HG03060 (cell line): Measurements from ENCODE around the gene OXSM.

Experiments used
- ATAC-seq: cut with Tn5 transposase; IDR thresholded peaks from one replicate; pipeline ENCODE4 v1.9.1; 2021; ENCODE audit warnings: low read depth, moderate number of reproducible peaks; ENCODE audit not compliant: unreplicated experiment

OXSM gene

DNA sequence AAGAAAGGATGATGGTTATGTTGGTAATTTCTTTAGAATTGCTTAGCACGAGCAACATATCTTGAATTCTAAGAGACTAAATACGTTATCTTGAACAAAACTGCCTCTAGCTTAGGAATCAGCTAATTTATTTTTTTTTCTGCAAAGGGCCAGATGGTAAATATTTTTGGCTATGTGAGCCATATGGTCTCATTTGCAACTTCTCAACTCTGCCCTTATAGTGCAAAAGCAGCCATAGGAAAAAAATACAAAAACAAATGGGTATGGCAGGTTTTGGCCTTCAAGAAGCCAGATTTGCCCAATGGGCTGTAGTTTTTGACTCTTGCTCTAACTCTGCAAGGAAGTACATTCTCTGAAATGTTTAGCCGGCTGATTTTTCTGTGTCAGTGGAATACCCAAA, 11.9 kb downstream of the OXSM start:
- no peak for ATAC-seq

DNA sequence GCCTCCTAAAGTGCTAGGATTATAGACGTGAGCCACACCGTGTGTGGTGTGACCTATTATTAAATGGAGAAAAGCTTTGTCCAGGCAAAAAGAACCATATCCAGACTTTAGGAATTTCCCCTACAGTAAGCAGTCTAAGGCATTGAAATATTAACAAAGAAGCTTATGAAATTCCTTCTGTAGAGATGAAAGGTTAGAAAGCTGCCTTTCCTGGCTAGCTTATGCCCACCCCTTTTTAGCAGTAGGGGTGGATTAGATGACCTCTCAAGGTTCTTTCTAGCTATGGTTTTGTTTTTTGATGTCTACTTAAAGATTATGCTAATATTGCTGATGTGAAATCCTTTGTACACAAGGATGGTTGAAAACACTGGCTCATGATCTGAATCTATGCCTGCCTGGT, 13.9 kb downstream of the OXSM start:
- ATAC-seq: no peak

DNA sequence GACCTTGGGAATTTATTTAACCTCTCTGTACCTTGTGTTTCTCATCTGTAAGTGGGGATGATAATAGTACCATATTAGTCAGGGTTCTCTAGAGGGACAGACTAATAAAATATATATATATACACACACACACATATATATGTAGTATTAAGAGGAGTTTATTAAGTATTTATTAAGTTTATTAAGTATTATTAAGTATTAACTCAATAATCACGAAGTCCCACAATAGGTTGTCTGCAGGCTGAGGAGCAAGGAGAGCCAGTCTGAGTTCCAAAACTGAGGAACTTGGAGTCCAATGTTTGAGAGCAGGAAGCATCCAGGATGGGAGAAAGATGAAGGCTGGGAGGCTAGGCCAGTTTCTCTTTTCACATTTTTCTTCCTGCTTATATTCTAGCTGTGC, 14.8 kb downstream of the OXSM start:
- ATAC-seq: no peak

GRCh38 chr3:25812644-25813043, 22.8 kb downstream of the OXSM start:
- no peak for ATAC-seq

DNA sequence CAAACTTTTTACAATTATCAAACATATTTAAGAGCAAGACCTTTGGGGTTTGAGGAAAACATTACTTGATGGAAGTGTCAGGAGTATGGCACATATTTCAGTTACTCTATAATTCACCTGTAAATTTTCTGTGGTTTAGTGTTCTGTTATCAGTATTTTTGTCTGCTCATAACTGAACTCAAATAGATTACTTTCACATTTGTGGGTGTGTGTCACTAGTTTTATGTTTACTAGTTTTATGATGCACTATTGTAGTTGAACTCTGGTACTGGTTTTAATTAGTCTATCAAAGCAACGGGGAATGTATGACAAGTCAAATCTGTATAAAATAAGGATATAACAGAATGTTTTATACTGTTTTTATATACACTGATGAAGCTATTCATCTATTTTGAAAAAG, 27.2 kb downstream of the OXSM start:
- peak; percentile 43 for ATAC-seq

GRCh38 chr3:25817638-25818037, 27.7 kb downstream of the OXSM start:
- no peak for ATAC-seq

- no peak for ATAC-seq
Measured at GRCh38 chr3:25818335-25818734, 28.4 kb downstream of the OXSM start.

DNA sequence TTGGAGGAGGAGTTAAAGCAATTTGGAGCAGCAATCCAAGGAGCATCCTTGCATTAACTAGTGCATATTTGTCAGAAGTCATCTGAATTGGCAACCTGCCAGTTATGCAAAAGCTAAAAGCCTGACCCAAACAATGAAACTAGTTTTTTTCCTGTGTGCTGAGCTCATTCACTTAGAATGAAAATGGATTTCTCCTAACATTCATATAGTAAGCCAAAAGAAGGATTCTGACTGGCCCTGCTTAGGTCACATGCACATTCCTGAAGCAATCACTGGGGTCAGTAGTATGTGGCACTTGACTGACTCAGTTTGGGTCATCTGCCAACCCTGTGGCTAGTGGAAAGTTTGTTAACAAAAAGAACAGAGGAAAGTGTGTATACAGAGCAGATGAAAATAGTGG, 30.5 kb downstream of the OXSM start:
- no peak for ATAC-seq

DNA sequence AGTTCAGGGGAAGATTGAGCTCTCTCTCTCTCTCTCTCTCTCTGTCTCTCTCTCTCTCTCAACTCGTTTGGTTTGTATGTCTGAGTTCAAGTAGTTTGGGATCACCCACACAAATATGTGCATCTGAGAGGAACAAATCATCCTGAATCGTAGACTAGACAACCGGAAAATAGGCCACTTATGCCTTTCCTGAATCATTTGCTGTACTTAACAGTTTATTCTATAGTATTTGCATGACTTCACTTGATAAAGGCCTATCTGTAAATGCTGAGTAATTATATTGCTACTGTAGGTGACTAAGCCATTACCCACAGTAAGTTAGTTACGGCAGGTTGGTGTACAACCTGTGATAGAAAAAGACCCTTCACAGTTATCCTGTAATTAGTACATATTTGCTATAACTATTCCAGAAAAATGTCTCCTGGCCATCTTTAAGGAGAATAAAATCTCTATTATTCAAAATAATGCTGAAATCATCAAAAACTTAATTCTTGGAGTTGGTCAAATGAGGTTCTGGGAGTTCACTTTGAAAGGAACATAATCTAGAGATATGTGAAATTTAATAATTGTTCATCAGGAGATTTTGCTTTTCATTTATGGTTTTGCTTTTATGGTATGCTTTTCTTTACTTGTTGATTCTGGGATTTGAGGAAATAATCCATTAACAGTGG, 31.1 kb downstream of the OXSM start:
- ATAC-seq: no peak

DNA sequence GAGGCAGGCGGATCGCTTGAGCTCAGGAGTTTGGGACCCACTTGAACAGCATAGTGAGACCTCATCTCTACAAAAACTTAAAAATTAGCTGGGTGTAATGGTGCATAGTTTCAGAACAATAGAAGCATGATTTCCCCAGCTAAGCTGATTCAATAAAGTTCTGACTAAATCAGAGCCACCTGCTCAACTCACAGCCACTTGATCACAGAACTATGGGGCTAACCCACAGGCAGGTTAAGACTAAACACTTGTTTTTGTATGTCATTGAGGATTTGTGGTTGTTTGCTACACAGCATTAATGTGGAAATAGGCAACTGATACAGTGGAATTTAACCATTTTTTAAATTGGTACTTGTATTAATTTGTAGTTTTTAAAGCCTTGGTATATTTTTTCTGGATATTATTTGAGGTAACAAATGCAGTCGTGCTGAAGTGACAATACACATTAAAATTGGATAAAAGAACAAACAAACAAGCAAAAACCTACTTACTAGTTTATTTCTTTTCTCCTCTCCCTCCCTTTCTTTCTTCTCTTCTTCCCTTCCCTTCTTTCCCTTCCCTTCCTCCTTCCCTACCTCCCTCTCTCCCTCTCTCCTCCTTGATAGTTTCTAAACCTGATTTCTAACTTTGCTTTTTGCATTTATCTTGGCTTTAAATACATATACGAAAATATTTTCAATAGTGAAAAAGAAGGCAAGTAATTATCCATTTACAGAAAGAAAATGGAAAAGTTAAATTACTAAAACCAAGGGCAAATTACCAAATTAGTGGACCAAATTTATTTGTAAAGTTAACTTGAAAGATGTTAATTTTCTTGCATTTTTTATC, 32.1 kb downstream of the OXSM start:
- no peak for ATAC-seq

GRCh38 chr3:25823314-25823713, 33.4 kb downstream of the OXSM start:
- ATAC-seq: no peak

- no peak for ATAC-seq
Measured at GRCh38 chr3:25826510-25826909, 36.6 kb downstream of the OXSM start.

DNA sequence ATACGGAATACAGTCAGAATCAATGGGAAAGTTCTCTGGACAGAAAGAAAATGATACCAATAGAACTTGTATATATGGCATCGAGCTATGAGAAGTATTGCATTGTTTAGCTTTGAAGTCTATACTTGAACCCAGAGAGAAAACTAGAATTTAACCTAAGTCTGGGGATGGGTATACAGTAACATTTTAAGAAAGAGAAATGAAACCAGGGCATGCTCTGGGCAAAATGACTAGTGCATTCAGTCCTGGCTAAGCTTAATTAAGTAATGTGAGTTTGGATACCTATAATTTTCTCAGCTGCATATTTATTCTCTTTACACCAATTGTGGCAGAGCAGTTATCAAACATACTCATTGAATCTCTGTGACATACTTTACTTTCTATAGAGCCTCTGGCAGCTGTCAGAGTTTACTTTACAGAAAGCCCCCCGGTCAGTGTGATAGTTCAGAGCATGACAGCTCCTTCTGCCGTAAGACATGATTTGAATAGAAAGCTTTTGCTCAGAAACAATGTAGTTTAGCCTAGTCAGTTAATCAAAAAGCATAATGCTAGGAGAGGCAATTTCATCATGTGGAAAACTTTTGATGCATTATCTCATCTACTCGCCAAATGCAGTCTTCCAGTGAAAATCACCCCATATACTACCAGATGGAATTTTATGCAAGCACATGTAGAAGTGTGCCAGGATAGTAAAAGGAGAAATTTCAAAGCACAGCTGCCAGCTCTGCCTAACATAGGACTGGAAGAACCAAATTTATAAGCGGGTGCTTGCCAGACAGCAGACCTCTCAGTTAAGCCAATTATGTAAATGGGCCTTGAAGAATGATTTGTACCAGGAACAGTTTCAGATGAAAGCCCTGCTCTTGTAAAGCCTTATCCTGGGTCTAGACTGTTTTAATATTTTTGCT, 40.7 kb downstream of the OXSM start:
- ATAC-seq: no peak

- no peak for ATAC-seq
Measured at GRCh38 chr3:25831578-25831977, 41.7 kb downstream of the OXSM start.

DNA sequence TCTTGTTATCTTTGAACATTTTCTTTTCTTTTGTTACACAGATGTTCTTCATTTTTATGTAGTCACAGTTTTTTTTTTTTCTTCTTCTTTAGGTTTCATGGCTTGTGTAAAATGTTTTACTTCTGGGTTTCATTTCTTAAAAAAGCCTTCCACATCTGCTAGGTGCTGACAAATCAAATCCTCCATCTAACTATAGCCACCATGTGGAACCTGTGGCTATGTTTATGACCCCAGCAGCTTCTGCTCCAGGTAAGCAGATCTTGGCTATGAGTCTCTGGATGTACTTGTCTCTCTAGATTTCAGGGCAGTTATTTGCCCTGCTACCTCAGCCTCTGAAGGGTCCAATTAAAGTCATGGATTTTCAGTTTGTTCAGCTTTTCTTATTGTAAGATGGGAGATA, 44.5 kb downstream of the OXSM start:
- peak; percentile 54 for ATAC-seq

DNA sequence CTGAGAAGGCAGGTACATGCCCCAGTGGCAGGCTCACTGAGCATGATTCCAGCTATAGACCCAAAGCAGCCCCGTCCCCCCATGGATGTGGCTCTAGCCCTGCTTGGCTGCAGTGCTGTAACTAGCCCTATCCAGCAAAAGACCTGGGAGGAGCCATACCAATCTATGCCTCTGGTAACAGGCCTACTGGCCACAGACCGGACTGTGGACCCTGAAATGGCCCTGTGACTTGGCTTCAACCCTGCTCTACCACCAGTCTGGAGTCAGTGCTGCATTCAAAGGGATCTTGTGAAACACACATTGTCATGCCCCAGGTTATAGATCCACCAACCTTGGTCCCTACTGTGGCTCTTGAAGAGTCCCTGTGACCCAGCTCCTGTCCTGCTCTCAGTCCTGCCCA, 46.7 kb downstream of the OXSM start:
- ATAC-seq: no peak

DNA sequence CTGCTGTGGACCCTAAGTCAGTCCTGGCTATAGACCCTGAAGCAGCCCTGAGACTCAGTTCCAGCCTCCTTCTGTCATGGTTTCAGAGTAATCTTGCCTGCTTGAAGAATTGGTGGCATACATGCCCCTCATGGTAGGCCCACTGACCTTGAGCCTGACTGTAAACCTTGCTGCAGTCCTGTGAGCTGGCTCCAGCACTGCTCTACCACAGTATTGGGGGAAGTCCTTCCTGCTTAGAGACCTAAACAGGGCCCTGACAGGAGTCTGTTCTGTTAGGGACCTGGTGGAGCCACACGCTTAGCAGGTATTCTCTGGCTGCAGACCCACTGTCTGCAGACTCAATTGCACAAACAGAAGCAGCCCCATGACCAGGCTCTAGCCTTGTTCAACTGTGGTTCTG, 47.1 kb downstream of the OXSM start:
- ATAC-seq: no peak

GRCh38 chr3:25840099-25840498, 50.2 kb downstream of the OXSM start:
- no peak for ATAC-seq

- no peak for ATAC-seq
Measured at GRCh38 chr3:25843332-25843731, 53.4 kb downstream of the OXSM start.
